DMS79 treated with DMSO at 0.1 percent for 48 hours (cell line): ENCODE data around the gene LRP11.
"Not testable (repeated sequence)": the region's sequence is repeated elsewhere in the genome, so short reads cannot be mapped to it uniquely, and the experiment has no call there.

Experiments used
- DNase-seq: peaks from one replicate; lab custom pipeline; 2025; lab: John Stamatoyannopoulos, UW

The LRP11 gene

GRCh38 chr6:149848343-149848742 lies 15.8 kb downstream of the LRP11 start:
- DNase-seq = not testable (repeated sequence)

GRCh38 chr6:149847939-149848267 lies 16.3 kb downstream of the LRP11 start:
- DNase-seq = no peak

- DNase-seq = peak; percentile 73
These were observed 17.8 kb downstream of the LRP11 start for GRCh38 chr6:149846321-149846720.

- DNase-seq = no peak
These were observed 18.6 kb downstream of the LRP11 start for GRCh38 chr6:149845549-149845948.

GRCh38 chr6:149844480-149844879 lies 19.7 kb downstream of the LRP11 start:
- DNase-seq = no peak

- DNase-seq = not testable (repeated sequence)
These were observed 20.1 kb downstream of the LRP11 start for GRCh38 chr6:149844036-149844435.

- no peak for DNase-seq
These were observed 21.0 kb downstream of the LRP11 start for GRCh38 chr6:149843051-149843633.

GRCh38 chr6:149842331-149842730 lies 21.8 kb downstream of the LRP11 start:
- DNase-seq = no peak

- peak; percentile 98 for DNase-seq
These were observed 23.6 kb downstream of the LRP11 start for GRCh38 chr6:149840345-149841075.

GRCh38 chr6:149834513-149835481 lies 29.4 kb downstream of the LRP11 start:
- DNase-seq = peak; percentile 62

GRCh38 chr6:149833651-149834050 lies 30.5 kb downstream of the LRP11 start:
- DNase-seq = no peak

- DNase-seq = no peak
These were observed 32.8 kb downstream of the LRP11 start for GRCh38 chr6:149831308-149831820.

- DNase-seq = no peak
These were observed 33.3 kb downstream of the LRP11 start for GRCh38 chr6:149830731-149831307.

- DNase-seq = no peak
These were observed 38.9 kb downstream of the LRP11 start for GRCh38 chr6:149825292-149825691.

GRCh38 chr6:149823013-149823412 lies 41.1 kb downstream of the LRP11 start:
- no peak for DNase-seq

- no peak for DNase-seq
These were observed 42.7 kb downstream of the LRP11 start for GRCh38 chr6:149821492-149821891.

GRCh38 chr6:149820506-149820905 lies 43.7 kb downstream of the LRP11 start:
- no peak for DNase-seq

- DNase-seq = no peak
These were observed 48.4 kb downstream of the LRP11 start for GRCh38 chr6:149815788-149816187.

- no peak for DNase-seq
These were observed 50.8 kb downstream of the LRP11 start for GRCh38 chr6:149813351-149813750.

- DNase-seq = no peak
These were observed 54.4 kb downstream of the LRP11 start for GRCh38 chr6:149809798-149810197.

GRCh38 chr6:149806127-149806526 lies 58.0 kb downstream of the LRP11 start:
- DNase-seq = no peak

- DNase-seq = no peak
These were observed 80.6 kb downstream of the LRP11 start for GRCh38 chr6:149783551-149783950.
